ENCODE results near the gene PLOD3.

- no peak for TF ChIP-seq FOXM1 (IDR thresholded peaks at IDR 0.05; ENCODE audit: borderline replicate concordance, low read depth)
- TF ChIP-seq CREB1 (IDR thresholded peaks at IDR 0.05; ENCODE audit: low read depth) = no peak
- TF ChIP-seq TCF12 (IDR thresholded peaks at IDR 0.05; ENCODE audit: low read depth) = no peak
- no peak for TF ChIP-seq CEBPB (IDR thresholded peaks at IDR 0.05)
- TF ChIP-seq RAD21 (IDR thresholded peaks at IDR 0.05; ENCODE audit: low read depth) = no peak
- TF ChIP-seq MAX (IDR thresholded peaks at IDR 0.05) = no peak
- no peak for TF ChIP-seq EGR1 (IDR thresholded peaks at IDR 0.05)
- no peak for TF ChIP-seq NFIC (IDR thresholded peaks at IDR 0.05)
- TF ChIP-seq EP300 (IDR thresholded peaks at IDR 0.05; ENCODE audit: borderline replicate concordance) = no peak
- TF ChIP-seq TAF1 (IDR thresholded peaks at IDR 0.05; ENCODE audit: low read depth) = no peak
These were observed 51.3 kb downstream of the PLOD3 start for GRCh38 chr7:101165958-101166647.
